ENCODE results near the gene SLC35G1. TPM values are rescaled to one million over a fixed set of nuclear protein-coding genes. Genes with fewer than 3 reads are reported as not detected.

SLC35G1 gene, protein sequence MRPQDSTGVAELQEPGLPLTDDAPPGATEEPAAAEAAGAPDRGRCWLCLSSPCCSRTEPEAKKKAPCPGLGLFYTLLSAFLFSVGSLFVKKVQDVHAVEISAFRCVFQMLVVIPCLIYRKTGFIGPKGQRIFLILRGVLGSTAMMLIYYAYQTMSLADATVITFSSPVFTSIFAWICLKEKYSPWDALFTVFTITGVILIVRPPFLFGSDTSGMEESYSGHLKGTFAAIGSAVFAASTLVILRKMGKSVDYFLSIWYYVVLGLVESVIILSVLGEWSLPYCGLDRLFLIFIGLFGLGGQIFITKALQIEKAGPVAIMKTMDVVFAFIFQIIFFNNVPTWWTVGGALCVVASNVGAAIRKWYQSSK
- 1.4 and 2.7 TPM in 2 replicates for total RNA-seq

DNA sequence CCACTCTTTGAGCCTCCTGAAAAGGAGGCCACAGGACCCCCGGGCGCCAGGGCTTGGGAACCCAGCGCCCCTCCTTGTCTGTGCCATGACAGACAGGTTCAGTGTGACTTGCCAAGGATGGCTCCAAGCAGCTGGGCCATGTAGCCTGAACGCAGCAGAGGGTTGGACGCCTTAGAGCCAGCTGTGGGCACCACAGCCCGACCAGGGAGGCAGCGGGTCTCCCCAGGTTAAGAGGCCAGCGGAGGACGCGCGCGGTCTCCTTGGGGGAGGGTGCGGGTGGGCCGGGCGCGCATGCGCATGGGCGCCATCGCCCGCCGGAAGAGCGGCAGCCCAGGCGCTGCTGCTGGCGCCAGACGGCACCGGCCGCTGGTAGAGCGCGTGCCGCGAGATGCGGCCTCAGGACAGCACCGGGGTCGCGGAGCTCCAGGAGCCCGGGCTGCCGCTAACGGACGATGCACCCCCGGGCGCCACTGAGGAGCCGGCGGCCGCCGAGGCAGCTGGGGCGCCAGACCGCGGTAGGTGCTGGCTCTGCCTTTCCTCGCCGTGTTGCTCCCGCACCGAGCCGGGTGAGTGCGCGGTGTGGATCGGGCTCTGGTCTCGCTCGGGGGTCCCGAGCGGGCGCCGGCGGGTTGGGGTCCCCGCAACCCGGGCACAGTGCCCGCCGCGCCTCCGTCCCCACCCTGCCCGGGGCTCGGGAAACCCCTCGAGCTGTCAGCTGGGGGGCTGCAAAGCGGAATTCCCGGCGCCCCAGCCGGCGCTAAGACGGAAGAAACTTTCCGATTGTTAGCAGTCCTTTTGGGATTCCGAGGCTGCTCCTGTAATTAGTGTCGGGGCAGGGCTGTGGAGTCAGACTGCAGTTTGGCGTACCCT lies at the start of gene SLC35G1:
Gene SLC35G1, plus strand, starts transcription at position 333 of the 870 bp plus-strand sequence. Its CDS starts 56 bp downstream, at position 389.
- DNase-seq (ENCODE audit: extremely low read depth, low read depth, low spot score): no peak

DNA sequence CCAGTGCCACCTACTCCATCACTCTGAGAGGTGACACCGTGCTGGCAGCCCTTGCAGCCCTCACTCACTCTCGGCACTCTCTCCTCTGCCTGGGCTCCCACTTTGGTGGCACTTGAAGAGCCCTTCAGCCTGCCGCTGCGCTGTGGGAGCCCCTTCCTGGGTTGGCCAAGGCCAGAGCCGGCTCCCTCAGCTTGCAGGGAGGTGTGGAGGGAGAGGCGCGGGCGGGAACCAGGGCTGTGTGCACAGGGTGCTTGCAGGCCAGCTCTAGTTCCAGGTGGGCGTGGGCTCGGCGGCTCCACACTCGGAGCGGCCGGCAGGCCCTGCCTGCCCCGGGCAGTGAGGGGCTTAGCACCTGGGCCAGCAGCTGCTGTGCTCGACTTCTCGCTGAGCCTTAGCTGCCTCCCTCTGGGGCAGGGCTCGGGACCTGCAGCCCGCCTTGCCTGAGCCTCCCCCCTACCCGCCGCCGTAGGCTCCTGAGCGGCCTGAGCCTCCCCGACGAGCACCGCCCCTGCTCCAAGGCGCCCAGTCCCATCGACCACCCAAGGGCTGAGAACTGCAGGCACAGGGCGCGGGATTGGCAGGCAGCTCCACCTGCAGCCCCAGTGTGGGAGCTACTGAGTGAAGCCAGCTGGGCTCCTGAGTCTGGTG lies 48.7 kb upstream of the SLC35G1 start:
- no peak for DNase-seq (ENCODE audit: extremely low read depth, low read depth, low spot score)

DNA sequence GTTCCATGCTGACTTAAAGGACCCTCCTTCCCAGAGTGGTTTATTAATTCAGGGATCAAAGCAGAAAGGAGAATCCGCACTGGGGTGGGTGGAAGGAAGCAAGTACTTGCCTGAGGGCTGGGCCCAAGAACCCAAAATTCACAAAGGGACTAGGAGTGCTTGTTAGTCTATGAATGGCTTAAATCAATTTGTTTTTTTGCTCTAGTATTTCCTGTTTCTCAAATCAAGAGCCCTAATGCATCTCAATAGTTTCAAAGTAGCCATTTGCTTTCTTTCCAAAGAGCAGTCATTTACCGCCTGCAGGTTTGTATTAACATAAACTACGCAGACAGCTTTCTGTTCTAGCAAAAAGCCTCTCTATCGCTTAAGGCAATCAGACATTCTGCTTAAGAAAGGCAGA lies 44.2 kb upstream of the SLC35G1 start:
- DNase-seq (ENCODE audit: extremely low read depth, low read depth, low spot score): no peak

DNA sequence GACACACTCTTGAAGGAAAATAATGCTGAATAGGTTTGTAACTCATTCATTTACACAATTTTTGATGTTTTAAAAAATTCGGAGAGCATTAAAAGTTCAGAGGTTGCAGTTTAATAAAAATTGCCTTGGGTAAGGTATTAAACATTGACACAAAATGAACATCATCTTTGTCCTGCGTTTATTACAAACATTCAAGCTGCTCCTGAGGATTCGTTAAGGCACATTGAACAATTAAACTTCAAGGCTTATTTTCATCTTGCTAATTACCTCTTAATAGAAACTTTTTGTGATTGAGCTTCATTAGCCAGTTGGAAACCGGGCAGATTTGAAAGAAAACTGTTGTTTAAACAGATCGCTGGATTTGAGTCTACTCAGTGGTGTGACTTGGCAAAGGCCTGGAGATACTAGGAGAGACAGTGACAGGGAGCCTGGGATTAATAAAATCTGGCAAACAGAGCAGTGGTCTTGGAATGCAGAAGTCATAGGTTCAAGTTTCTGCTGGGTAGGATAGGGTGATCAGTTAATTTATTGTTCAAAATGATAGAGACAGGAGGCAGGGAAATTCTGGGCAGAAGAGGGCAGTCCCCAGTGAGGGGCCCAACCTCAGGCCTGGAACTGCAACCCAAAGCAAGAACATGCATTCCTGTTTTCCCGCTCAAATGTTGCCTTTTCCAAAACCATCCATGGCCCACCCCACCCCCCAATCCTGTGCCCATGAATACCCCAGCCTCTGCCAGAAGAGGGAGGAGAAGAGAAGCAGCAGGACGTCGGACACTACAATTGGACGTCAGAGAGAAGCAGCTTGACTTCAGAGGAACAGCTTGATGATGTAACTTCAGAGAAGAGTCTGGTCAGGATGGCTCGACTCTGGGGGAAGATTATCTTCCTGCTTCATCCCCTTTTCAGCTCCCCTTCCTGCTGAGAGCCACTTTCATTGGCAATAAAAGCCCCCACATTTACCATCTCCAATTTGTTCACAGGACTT lies 43.5 kb upstream of the SLC35G1 start:
- no peak for DNase-seq (ENCODE audit: extremely low read depth, low read depth, low spot score)

DNA sequence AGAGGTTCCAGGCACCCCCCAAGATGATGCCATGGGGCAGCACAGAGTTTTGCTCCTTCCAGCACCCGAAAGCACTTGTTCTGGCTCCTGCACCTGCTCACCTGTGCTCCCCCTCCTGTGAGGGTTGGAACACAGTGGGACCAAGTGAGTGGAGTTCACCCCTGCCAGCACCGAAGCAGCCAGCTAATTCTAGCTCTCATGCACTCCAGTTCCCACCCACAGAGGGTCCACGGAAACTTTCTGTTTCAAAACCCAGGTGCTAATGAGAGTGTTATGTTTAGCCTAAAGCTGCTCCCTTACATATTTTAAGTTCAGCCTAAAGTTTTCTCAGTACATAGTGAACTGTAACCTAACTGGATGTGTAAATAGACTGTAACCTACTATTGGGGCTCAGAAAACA lies 42.6 kb upstream of the SLC35G1 start:
- no peak for DNase-seq (ENCODE audit: extremely low read depth, low read depth, low spot score)

DNA sequence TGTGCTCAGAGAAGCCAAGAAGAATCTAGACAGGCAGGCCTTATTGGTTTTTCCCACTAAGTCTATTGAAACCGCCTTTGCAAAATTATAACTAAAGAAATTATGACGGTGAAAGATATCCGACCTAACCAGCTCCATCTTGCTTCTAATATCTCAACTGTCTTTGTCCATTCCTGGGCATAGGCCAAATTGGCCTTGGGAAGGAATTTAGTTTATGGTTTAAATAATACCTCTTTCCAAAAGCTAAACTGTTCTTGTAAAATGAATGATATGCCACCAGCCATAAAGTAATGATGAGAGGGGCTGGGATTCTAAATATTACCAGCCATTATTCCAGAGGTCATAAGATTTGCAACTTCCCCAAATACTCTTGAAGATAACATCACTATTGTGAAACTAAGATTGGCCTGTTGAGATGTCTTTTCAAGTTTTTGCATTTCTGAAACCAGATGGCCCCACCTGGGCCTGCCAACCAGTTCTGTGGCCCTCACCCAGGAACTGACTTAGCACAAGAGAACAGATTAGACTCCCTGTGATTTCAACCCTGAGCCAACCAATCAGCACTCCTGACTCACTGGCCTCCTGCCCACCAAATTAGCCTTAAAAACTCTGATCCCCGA lies 41.2 kb upstream of the SLC35G1 start:
- DNase-seq (ENCODE audit: extremely low read depth, low read depth, low spot score): no peak

DNA sequence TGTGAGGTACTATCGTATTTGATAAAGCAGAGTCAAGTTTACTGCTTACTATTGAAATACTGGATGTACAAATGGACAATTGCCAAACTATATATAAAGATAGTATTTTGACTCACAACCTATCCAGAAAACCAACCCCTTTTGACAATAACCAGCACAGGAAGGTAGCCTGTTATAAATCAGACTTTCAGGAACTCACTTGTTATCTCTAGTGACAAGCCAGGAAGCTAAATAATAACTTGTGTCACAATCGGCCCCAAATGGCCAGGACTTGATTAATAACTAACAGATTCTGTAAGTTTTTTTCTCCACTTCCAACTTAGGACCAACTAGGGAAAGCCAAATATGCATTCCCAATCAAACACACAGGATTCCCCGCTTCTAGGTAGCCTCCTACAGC lies 38.8 kb upstream of the SLC35G1 start:
- no peak for DNase-seq (ENCODE audit: extremely low read depth, low read depth, low spot score)

DNA sequence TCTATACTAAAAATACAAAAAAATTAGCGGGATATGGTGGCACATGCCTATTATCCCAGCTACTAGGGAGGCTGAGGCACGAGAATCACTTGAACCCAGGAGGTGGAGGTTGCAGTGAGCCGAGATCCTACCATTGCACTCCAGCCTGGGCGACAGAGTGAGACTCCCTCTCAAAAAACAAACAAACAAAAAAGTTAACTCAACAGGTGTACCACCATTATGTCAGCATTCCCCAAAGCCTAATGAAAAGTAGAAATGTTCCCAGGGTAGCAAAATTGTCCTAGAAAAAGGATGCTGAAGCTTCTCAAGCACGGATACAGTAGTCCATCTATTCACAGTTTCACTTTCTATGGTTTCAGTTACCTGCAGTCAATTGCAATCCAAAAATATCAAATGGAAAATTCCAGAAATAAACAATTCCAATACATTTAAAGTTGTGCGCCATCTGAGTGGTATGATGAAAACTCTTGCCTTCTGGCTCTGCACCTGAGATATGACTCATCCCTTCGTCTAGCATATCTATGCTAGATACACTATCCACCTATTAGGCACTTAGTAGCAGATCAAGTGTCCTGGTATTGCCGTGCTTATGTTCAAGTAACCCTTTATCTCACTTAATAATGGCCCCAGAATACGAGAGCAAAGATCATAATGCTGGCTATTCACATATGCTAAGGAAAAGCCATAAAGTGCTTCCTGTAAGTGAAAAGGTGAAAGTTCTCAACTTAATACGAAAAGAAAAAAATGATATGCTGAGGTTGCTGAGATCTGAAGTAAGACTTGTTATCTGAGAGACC lies 37.2 kb upstream of the SLC35G1 start:
- no peak for DNase-seq (ENCODE audit: extremely low read depth, low read depth, low spot score)

DNA sequence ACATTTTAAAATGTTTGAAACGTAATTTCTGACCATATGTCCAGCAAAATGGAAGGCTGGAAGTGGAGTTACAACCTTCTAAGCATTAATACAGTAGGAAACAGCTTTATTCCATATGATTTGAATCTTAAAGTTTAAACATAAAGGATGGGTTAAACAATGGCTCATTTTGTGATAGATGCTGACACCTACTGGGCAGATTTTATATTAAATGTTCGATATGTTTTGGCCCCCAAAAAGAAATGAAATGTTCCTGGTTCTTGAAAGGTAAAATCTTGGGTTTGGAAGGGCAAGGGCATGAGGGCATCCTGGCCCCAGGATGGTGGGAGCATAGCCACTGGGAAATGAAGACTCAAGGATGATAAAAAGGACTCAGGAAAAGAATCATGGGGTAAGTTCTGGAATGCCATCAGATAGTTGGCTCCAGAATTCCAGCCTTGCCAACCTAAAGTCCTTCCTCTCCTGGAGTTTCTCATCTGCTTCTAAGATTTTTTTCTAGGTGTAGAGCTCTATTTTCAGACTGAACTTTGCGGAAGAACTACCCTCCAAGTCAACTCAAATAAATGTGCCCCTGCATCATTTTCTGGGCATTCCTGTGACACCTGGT lies 34.6 kb upstream of the SLC35G1 start:
- no peak for DNase-seq (ENCODE audit: extremely low read depth, low read depth, low spot score)

DNA sequence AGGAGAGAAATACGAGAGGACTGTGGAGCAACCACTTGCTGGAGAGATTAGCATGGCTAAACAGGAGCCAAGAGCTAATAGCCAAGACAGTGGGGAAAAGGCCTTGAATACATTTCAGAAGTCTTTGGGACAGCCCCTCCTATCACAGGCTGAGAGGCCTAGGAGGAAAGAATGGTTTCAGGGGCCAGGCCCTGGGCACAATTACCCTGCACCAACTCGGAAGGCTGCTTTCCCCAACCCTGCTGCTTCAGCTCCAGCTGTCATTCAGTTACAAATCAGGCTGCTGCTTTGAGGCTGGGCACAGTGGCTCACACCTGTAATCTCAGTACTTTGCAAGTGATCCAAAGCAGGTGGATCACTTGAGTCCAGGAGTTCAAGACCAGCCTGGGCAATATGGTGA lies 32.0 kb upstream of the SLC35G1 start:
- DNase-seq (ENCODE audit: extremely low read depth, low read depth, low spot score): no peak

DNA sequence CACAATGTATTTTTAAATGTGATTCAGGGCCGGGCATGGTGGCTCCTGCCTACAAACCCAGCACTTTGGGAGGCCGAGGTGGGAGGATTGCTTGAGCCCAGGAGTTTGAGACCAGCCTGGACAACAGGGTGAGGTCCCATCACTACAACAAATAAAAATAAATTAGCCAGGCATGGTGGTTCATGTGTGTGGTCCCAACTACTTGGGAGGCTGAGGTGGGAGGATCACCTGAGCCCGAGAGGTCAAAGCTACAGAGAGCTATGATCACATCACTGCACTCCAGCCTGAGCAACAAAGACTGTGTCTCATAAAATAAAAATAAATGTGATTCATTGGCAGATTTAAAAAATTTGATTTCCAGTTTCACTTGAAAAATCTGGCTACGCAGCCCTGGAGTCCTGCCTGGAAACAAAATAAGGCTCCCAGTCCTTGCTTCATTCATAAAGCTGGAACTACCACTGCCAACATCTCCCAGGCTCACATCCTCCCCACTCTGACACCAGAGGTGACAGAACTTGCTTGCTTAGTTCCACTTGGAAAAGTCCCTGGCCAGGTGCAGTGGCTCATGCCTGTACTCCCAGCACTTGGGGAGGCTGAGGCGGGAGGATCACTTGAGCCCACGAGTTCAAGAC lies 27.9 kb upstream of the SLC35G1 start:
- no peak for DNase-seq (ENCODE audit: extremely low read depth, low read depth, low spot score)

DNA sequence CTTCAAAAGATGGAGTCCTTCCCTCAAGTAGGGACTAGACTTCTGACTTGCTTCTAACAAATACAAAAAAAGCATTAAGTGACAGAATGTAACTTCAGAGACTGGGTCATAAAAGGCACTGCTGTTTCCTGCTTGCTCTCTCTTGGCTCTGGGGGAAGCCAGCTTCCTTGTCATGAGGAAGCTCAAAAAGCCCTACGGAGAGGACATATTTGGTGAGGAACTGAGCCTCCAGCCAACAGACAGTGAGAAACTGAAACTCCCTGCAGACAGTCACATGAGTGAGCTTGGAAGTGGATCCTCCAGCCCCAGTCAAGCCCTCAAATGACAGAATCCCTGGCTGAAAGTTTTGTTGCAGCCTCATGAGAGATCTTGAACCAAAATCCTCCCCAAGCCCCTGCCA lies 26.3 kb upstream of the SLC35G1 start:
- DNase-seq (ENCODE audit: extremely low read depth, low read depth, low spot score): no peak

DNA sequence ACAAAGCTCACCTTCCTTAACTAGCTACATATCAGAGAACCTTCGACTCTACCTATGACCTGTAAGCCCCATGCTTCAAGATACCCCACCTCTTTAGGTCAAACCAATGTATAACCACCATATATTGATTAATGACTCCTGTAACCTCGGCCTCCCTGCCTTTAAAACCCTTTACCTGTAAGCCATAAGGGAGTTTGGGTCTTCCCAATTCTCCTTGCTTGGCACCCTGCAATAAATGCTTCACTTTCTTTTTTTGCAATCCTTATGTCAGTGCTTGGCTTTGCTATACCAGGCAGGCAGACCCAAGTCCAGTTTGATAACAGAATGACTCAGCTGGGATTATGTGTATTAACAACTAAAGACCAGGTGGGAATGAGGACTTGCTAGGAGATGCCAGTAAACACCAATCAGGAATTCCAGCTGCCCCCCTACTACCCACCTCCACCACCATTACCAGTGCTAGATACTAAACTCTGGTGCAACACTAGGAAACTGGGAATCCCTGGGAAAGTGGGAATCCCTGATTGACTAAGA lies 22.0 kb upstream of the SLC35G1 start:
- DNase-seq (ENCODE audit: extremely low read depth, low read depth, low spot score): no peak

DNA sequence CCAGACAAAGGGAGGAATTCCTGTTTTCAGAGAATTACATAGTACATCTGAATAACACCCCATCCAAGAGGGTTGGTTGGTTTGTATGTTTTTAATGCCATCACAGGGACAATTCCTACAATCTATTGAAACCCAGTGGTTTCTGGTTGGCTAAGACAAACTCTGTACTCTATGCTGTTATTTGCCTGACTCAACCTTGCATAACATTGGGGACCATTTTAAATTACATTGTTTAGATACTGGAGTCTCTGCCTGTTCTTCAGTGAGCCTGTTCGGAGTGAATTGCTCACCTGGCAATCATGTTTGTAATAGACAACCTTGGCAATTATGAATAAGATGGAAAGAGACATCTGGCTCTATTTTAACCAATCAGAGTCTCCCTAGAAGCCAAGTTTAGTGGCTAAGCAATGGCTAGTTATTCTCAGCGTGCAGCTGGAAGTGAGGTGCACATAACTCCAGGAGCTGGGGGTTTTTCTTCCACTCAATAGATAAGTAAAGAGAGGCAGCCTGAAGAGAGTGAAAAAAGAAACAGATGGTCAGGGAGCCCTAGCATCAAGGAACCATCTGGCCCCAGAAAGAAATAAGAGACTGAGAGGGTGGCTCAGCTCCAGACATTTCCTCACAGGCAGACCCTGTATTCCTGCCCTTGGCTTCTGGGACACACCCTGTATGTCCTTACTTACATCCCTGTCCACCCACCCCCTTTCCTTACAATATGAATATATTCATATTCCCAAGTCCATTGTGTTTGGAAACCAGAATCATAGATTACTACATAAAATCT lies 21.2 kb upstream of the SLC35G1 start:
- no peak for DNase-seq (ENCODE audit: extremely low read depth, low read depth, low spot score)

DNA sequence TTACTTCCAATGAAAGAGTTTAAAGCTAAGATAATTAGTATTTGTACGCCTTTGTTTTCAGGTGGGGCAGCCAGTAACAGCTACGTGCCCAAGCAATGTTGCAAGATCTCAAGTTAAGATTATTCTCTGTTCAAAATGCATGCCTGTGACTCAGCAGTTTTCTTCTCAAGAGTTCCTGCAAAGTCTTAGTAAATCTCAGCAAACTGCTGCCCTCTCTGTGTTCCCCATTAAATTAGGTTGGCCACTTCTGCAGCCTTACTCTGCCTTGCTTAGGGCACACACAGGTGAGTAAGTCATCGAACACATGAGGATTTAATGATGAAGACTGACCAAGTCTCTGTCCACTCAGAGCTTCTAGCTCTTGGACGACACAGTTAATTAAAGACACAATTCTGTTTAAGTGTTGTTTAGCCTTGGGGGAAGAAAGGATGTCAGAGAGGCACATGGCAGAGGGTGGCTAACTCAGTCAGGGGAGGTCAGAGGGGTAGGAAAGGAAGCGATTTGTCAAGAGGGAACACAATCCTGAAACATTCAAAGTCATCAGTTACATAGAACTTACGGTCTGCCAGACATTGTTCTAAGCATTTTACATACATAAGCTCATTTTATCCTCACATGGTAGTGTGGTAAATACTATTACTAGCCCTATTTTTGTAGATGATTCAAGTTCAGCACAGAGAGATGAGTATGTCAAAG lies 20.2 kb upstream of the SLC35G1 start:
- DNase-seq (ENCODE audit: extremely low read depth, low read depth, low spot score): no peak

DNA sequence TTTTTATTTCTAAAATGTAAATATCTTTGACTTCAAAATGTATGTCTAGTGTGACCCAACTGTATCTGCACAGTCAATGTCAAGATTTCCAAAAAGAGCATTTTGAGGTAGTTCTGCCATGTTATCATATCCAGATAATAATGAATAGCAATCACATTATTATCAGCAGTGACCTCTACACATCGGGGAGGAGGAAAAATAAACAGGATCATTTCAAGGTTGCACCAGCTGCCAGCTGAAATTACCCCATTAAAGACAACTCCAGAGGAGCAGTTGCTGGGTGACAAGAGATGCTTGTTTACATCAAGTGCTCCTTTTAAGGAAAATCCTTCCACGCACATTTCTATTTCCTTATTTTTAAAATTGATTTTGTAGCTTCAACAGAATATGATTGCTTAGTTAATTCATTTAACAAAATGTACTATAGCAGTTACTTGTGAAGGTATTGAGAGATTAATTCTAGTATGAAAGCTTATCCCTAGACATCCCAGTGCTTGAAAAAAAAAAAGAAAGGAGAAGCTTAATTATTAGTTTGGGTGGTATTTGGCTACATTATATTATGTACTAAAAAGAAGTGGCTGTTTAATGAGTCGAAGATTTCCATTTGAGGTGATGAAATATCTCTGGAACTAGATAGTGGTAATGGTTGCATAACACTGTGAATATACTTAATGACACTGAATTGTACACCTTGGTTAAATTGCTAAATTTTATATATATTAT lies 19.3 kb upstream of the SLC35G1 start:
- no peak for DNase-seq (ENCODE audit: extremely low read depth, low read depth, low spot score)
